GM12892 (cell line): Measurements from ENCODE around the gene ZNF827.

Experiments
- POLR2A ChIP-seq: IDR thresholded peaks from 2 replicates; pipeline ENCODE4 v1.6.1; 2011; ENCODE audit warnings: low read depth, low read length, control low read depth
- POLR2AphosphoS5 ChIP-seq: IDR thresholded peaks from 2 replicates; pipeline ENCODE4 v1.6.1; 2011; ENCODE audit warnings: low read depth, low read length, control low read depth
- TAF1 ChIP-seq: IDR thresholded peaks from 2 replicates; pipeline ENCODE4 v1.6.1; 2011; ENCODE audit warnings: low read depth, mild to moderate bottlenecking, control low read depth, low read length, borderline replicate concordance

GRCh38 chr4:145912376-145912775 lies 26.2 kb downstream of the ZNF827 start:
- TF ChIP-seq POLR2A (no peak), TAF1 (no peak), POLR2AphosphoS5 (no peak)
